Upper lobe of left lung (tissue), 6 donors: ENCODE measurements around the gene RBKS. TPM values are rescaled to one million over a fixed set of nuclear protein-coding genes. Genes with fewer than 3 reads are reported as not detected.

Experiments used
- ATAC-seq, 2 donors: fragments of 200-7000 bp; cut with Tn5 transposase; one replicate each; pipeline ENCODE4 v1.9.1; 2022; ENCODE audit warnings: mild to moderate bottlenecking in 2 of 2, moderate library complexity in 2 of 2; ENCODE audit not compliant: low FRiP score in 2 of 2
- DNase-seq, 2 donors: peaks; one replicate each; pipeline ENCODE4 v3.0.0-alpha.2; 2019 to 2020
- H3K27ac ChIP-seq, 4 donors: fragments of 200-600 bp; sonication (generic); one replicate each; pipeline ENCODE4 v1.5.1; 2016 to 2019
- H3K27me3 ChIP-seq, 4 donors: fragments of 200-600 bp; sonication (generic); one replicate each; pipeline ENCODE4 v1.5.1; 2017 to 2019
- H3K36me3 ChIP-seq, 4 donors: fragments of 200-600 bp; sonication (generic); one replicate each; pipeline ENCODE4 v1.5.1; 2016 to 2019
- H3K4me1 ChIP-seq, 4 donors: fragments of 200-600 bp; sonication (generic); one replicate each; pipeline ENCODE4 v1.5.1; 2018 to 2019
- H3K4me3 ChIP-seq, 4 donors: fragments of 200-600 bp; sonication (generic); one replicate each; pipeline ENCODE4 v1.5.1; 2017 to 2019; ENCODE audit warnings: mild to moderate bottlenecking in 2 of 4, moderate library complexity in 1 of 4
- H3K9me3 ChIP-seq, 4 donors: fragments of 200-600 bp; sonication (generic); one replicate each; pipeline ENCODE4 v1.5.1; 2018 to 2019
- CTCF ChIP-seq, 6 experiments: fragments of 450-650 bp in 4 of 6; fragments of 200-600 bp in 2 of 6; sonication (generic) in 2 of 6; IDR thresholded peaks; one replicate each; pipeline ENCODE4 v1.5.1; 2016 to 2019; ENCODE audit warnings: antibody characterized with exemption in 6 of 6
- EP300 ChIP-seq, 4 donors: sonication (generic); formaldehyde crosslinking; IDR thresholded peaks; one replicate each; pipeline ENCODE4 v1.5.1; 2017; ENCODE audit warnings: antibody characterized with exemption in 4 of 4, control low read depth in 2 of 4
- POLR2A ChIP-seq, 4 donors: fragments of 450-650 bp; IDR thresholded peaks; one replicate each; pipeline ENCODE4 v1.5.1; 2016 to 2017; ENCODE audit warnings: antibody characterized with exemption in 4 of 4, mild to moderate bottlenecking in 2 of 4
- POLR2AphosphoS5 ChIP-seq, 2 donors: sonication (generic); formaldehyde crosslinking; IDR thresholded peaks; one replicate each; pipeline ENCODE4 v1.5.1; 2017; ENCODE audit warnings: antibody characterized with exemption in 2 of 2
- WGBS, 2 donors: methylation state at CpG; one replicate each; pipeline ENCODE4 v1.1.5; 2017 to 2018; 5-methylcytosine and 5-hydroxymethylcytosine counted together
- total RNA-seq, 6 donors: library from RNA; depleted of rRNA in 4 of 6; stranded (reverse); fragments of >200 nt in 4 of 6; gene quantifications; one replicate each; pipeline versions ENCODE4 v1.1.0 to v1.2.1, GENCODE V29; 2016 to 2021
- donor health status: DM: no; HTN: no; CAD: no; lungs with moderate emphysema.
- donor health status: DM: no; HTN: yes; CAD: no; lungs with severe emphysema.

The RBKS gene
- total RNA-seq, 6 donors from 2014 or later: 2.9 to 5.4 (median 3.2) TPM

GRCh38 chr2:27804146-27804545 is 86.0 kb downstream of the RBKS start:
- TF ChIP-seq CTCF (IDR thresholded peaks at IDR 0.05) (no peak), POLR2AphosphoS5 (IDR thresholded peaks at IDR 0.05) (no peak), EP300 (IDR thresholded peaks at IDR 0.05) (no peak), POLR2A (IDR thresholded peaks at IDR 0.05) (no peak)
- no peaks in the 10 kb centered on the region for H3K36me3 ChIP-seq

GRCh38 chr2:27803046-27803445 is 87.1 kb downstream of the RBKS start:
- ATAC-seq (no peak), DNase-seq (no peak)
- WGBS, 2 donors: 87 to 90% methylated on average over 2 of the region's 2 CpGs
- Histone ChIP-seq H3K9me3 (no peaks in the 10 kb centered on the region), H3K4me1 (peaks cover 0 to 4% (median 3%) of the 10 kb centered on the region in 4 donors), H3K27me3 (no peaks in the 10 kb centered on the region), H3K27ac (no peak overlapping the region), H3K36me3 (no peaks in the 10 kb centered on the region), H3K4me3 (no peak overlapping the region)
- TF ChIP-seq POLR2A (IDR thresholded peaks at IDR 0.05): no peak

More at GRCh38 chr2:27804146-27804545, 86.0 kb downstream of the RBKS start:
- DNase-seq (no peak), ATAC-seq (no peak)
- H3K4me3 ChIP-seq: no peak overlapping the region
- H3K9me3 ChIP-seq: no peaks in the 10 kb centered on the region
- H3K4me1 ChIP-seq: peaks cover 0 to 6% (median 1%) of the 10 kb centered on the region in 4 donors
- no peaks in the 10 kb centered on the region for H3K27me3 ChIP-seq
- no peak overlapping the region for H3K27ac ChIP-seq

- Histone ChIP-seq H3K27me3 (no peaks in the 10 kb centered on the region), H3K9me3 (no peaks in the 10 kb centered on the region), H3K4me1 (peaks cover 0 to 4% (median 3%) of the 10 kb centered on the region in 4 donors), H3K36me3 (no peaks in the 10 kb centered on the region), H3K4me3 (no peak overlapping the region), H3K27ac (no peak overlapping the region)
- no peak for ATAC-seq
- TF ChIP-seq CTCF (IDR thresholded peaks at IDR 0.05): no peak
- 95 to 97% methylated on average over 6 of the region's 6 CpGs for WGBS, 2 donors
- DNase-seq: no peak
Measured at GRCh38 chr2:27802547-27802946, 87.6 kb downstream of the RBKS start.

- DNase-seq: no peak
- H3K27me3 ChIP-seq: no peaks in the 10 kb centered on the region
- 91 to 94% methylated on average over 6 of the region's 6 CpGs for WGBS, 2 donors
- H3K9me3 ChIP-seq: no peaks in the 10 kb centered on the region
- H3K4me3 ChIP-seq: no peak overlapping the region
- no peak for ATAC-seq
- H3K27ac ChIP-seq: no peak overlapping the region
- H3K36me3 ChIP-seq: no peaks in the 10 kb centered on the region
- TF ChIP-seq CTCF (IDR thresholded peaks at IDR 0.05): no peak
- no peak for TF ChIP-seq POLR2A (IDR thresholded peaks at IDR 0.05)
- TF ChIP-seq POLR2AphosphoS5 (IDR thresholded peaks at IDR 0.05): no peak
- no peak for TF ChIP-seq EP300 (IDR thresholded peaks at IDR 0.05)
- H3K4me1 ChIP-seq: peaks cover 10 to 18% (median 17%) of the 10 kb centered on the region in 4 donors
Measured at GRCh38 chr2:27800856-27801255, 89.3 kb downstream of the RBKS start.

GRCh38 chr2:27799646-27800010 is 90.6 kb downstream of the RBKS start:
- 88 to 92% methylated on average over 3 to 4 of the region's 4 CpGs for WGBS, 2 donors
- no peaks in the 10 kb centered on the region for H3K36me3 ChIP-seq
- no peak for DNase-seq
- H3K4me1 ChIP-seq: peaks cover 12 to 28% (median 25%) of the 10 kb centered on the region in 4 donors
- no peak for TF ChIP-seq POLR2AphosphoS5 (IDR thresholded peaks at IDR 0.05)
- no peak for TF ChIP-seq POLR2A (IDR thresholded peaks at IDR 0.05)
- TF ChIP-seq EP300 (IDR thresholded peaks at IDR 0.05): no peak
- TF ChIP-seq CTCF (IDR thresholded peaks at IDR 0.05): no peak
- H3K27me3 ChIP-seq: no peaks in the 10 kb centered on the region
- H3K27ac ChIP-seq: peak overlapping the region in 3 of 4 donors; percentile 41 to 65 (median 64)
- H3K9me3 ChIP-seq: no peaks in the 10 kb centered on the region
- ATAC-seq: peak; percentile 20 to 67
- H3K4me3 ChIP-seq: no peak overlapping the region
